Endothelial cell of umbilical vein (primary cell): Measurements from ENCODE around the gene FCGR3A. TPM values are rescaled to one million over a fixed set of nuclear protein-coding genes. Genes with fewer than 3 reads are reported as not detected.
"Not testable (repeated sequence)": the region's sequence is repeated elsewhere in the genome, so short reads cannot be mapped to it uniquely, and the experiment has no call there.

Experiments used
- BruUV-seq: library from RNA; stranded (reverse); fragments of 400-500 nt; replicated peaks from 2 replicates; lab custom pipeline; 2021; lab: Mats Ljungman, UMichigan
- CTCF ChIA-PET: fragments of 300-600, 350-600 bp; sonication (Branson Sonifier 250); formaldehyde crosslinking; loops from one replicate; lab custom pipeline; 2021; ENCODE audit warnings: antibody characterized with exemption, inconsistent platforms; lab: Charles Lee
- POLR2A ChIA-PET: fragments of 300-600, 350-600 bp; sonication (Branson Sonifier 250); formaldehyde crosslinking; loops from one replicate; lab custom pipeline; 2021; ENCODE audit warnings: antibody characterized with exemption, inconsistent platforms; lab: Charles Lee
- DNase-seq: peaks from one replicate; pipeline ENCODE4 v3.0.0-alpha.2; 2011; ENCODE audit warnings: low read depth, low spot score
- FAIRE-seq: peaks from 2 replicates; lab custom pipeline; 2011; peaks lifted over from hg19 to GRCh38; lab: Jason Lieb, UNC
- H2AFZ ChIP-seq: 2 replicates; pipeline ENCODE4 v1.6.0; 2012; ENCODE audit warnings: low read depth, low read length, control low read depth, inconsistent platforms
- H3K27ac ChIP-seq: 2 replicates; pipeline ENCODE4 v1.5.1; 2011; ENCODE audit warnings: low read depth, mild to moderate bottlenecking, control low read depth, low read length, moderate library complexity; ENCODE audit not compliant: insufficient read depth
- H3K27me3 ChIP-seq, 2 experiments: 2 replicates each; pipeline versions ENCODE4 v1.6.0 to v1.6.1; 2011; ENCODE audit warnings: low read length in 2 of 2, mixed read lengths in 1 of 2; ENCODE audit not compliant: control insufficient read depth in 2 of 2, insufficient read depth in 2 of 2
- H3K36me3 ChIP-seq, 2 experiments: 2 replicates in 1 of 2; 3 replicates in 1 of 2; pipeline ENCODE4 v1.5.1; 2011; ENCODE audit warnings: low read length in 2 of 2, mild to moderate bottlenecking in 1 of 2, moderate library complexity in 1 of 2; ENCODE audit not compliant: control insufficient read depth in 2 of 2, insufficient read depth in 2 of 2; ENCODE audit errors: extremely low read depth in 1 of 2
- H3K4me1 ChIP-seq: 3 replicates; pipeline ENCODE4 v1.5.1; 2011; ENCODE audit warnings: mild to moderate bottlenecking, low read length; ENCODE audit not compliant: control insufficient read depth, insufficient read depth; ENCODE audit errors: extremely low read depth
- H3K4me2 ChIP-seq: 2 replicates; pipeline ENCODE4 v1.6.1; 2011; ENCODE audit warnings: low read length, control low read depth, mixed read lengths; ENCODE audit not compliant: insufficient read depth
- H3K4me3 ChIP-seq, 3 experiments: fragments of 200-600 bp in 1 of 3; sonication (generic), shearing (Covaris generic) in 1 of 3; replicated peaks in 1 of 3; 2 replicates each; pipeline ENCODE4 v1.5.1; 2011 to 2016; ENCODE audit warnings: control low read depth in 3 of 3, low read length in 3 of 3, mild to moderate bottlenecking in 2 of 3, inconsistent platforms in 1 of 3, low read depth in 1 of 3, moderate library complexity in 1 of 3; ENCODE audit not compliant: insufficient read depth in 1 of 3
- H3K79me2 ChIP-seq: 2 replicates; pipeline ENCODE4 v1.6.0; 2012; ENCODE audit warnings: low read length, inconsistent platforms; ENCODE audit not compliant: control insufficient read depth, insufficient read depth
- H3K9ac ChIP-seq: replicated peaks from 2 replicates; pipeline ENCODE3; 2011; ENCODE audit warnings: low read length, control low read depth; ENCODE audit not compliant: insufficient read depth; ENCODE audit errors: extremely low read depth
- H3K9me1 ChIP-seq: replicated peaks from 3 replicates; pipeline ENCODE4 v1.6.0; 2011; ENCODE audit warnings: mild to moderate bottlenecking, low read length; ENCODE audit not compliant: control insufficient read depth, insufficient read depth; ENCODE audit errors: extremely low read depth
- H3K9me3 ChIP-seq: replicated peaks from 2 replicates; pipeline ENCODE4 v1.5.1; 2012; ENCODE audit warnings: low read length, inconsistent platforms; ENCODE audit not compliant: control insufficient read depth, insufficient read depth
- H4K20me1 ChIP-seq: replicated peaks from 2 replicates; pipeline ENCODE3; 2011; ENCODE audit warnings: mild to moderate bottlenecking, low read length; ENCODE audit not compliant: control insufficient read depth, insufficient read depth; ENCODE audit errors: extremely low read depth
- dilution Hi-C: fragments of 300-500 bp; cut with MboI; formaldehyde crosslinking; loops from one replicate; pipeline ENCODE4 v1.15.0; 2019; ENCODE audit warnings: low sequenced_read_pairs; ENCODE audit not compliant: extremely low pct_ligation_motif_present
- intact Hi-C: fragments of 100-400 bp; cut with micrococcal nuclease; formaldehyde crosslinking; loops from one replicate; pipeline ENCODE4 v1.10.0; 2022
- polyA plus RNA-seq, 4 experiments: library from polyadenylated mRNA; depleted of rRNA in 3 of 4; stranded (reverse) in 3 of 4; unstranded in 1 of 4; fragments of >200 nt; gene quantifications; 2 replicates each; pipeline versions ENCODE4 v1.2.1 to v1.2.3, GENCODE V29; 2011 to 2012; ENCODE audit warnings: missing spikeins in 1 of 4
- total RNA-seq: library from RNA; stranded (reverse); gene quantifications from 2 replicates; pipeline ENCODE4 v1.2.3, GENCODE V29; 2021

The FCGR3A gene
- total and polyA plus RNA-seq, 2 donors (not counting 3 experiments of a cell fraction or from before 2014, with no cell fraction given): not detected

DNA sequence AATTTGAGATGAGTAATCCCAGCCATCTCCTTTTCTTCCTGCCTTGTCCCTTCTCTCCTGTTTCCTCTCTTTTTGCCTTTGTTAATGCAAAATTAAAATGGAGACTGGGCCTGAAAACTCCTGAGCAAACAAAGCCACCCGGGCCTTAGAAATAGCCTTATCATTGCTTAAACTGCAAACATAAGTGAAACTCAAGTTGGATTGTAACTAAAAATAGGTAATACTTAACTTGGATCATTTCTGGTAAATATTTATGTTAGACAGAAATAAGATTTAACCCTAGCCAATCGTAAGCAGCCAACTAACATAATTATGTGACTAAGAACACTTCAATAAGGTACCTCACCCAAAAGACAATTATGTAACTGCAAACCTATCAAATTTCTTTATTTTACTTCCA lies 46.0 kb upstream of the FCGR3A start:
- dilution Hi-C loops, POLR2A ChIA-PET, H3K4me2 ChIP-seq, H2AFZ ChIP-seq, H3K9me1 ChIP-seq, DNase-seq, H3K79me2 ChIP-seq, CTCF ChIA-PET, H3K9me3 ChIP-seq, H3K4me3 ChIP-seq, H3K4me1 ChIP-seq, BruUV-seq, intact Hi-C loops, H3K27ac ChIP-seq, H3K9ac ChIP-seq, FAIRE-seq, H3K36me3 ChIP-seq, H4K20me1 ChIP-seq, H3K27me3 ChIP-seq: not testable (repeated sequence)

GRCh38 chr1:161595173-161595572 lies 45.6 kb upstream of the FCGR3A start:
- BruUV-seq, H3K4me2 ChIP-seq: not testable (repeated sequence)

DNA sequence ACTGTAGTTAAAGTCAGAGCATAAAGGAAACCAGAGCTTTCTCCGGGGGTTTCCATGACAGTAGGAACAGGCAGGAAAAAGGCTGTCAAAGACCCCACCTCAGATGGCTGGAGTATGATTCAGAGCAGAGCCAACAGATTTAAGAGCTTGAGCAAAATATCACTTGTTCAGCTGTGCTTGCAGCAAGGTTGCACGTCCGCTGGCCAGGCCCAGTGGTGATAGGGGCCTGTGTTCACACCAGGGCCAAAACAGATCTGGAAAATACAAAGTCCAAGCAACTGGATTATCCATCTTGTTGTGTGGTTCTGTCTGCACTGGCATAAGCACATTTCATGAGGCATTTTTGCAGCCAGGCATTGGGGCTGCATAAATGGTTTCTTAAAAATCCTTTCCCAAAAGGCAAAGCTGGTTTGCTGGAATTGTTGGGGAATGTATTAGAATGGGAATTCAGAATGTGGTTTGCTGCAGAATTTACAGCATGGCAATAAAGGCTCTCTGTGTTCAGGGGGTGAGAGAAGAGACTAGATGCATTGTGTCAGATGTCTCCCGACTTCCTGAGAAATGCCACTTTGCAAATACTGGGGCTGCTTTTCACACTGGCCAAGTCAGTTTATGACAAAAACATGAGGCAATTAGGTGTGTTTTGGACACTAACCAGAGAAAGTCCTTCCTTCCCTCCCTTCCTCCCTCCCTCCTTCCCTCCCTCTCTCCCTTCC lies 44.8 kb upstream of the FCGR3A start:
- H3K79me2 ChIP-seq, H3K27ac ChIP-seq, H2AFZ ChIP-seq, H3K9me3 ChIP-seq, intact Hi-C loops, H4K20me1 ChIP-seq, H3K36me3 ChIP-seq, dilution Hi-C loops, BruUV-seq, H3K4me3 ChIP-seq, H3K27me3 ChIP-seq, H3K4me2 ChIP-seq, H3K9ac ChIP-seq, DNase-seq, FAIRE-seq, H3K9me1 ChIP-seq, CTCF ChIA-PET, POLR2A ChIA-PET, H3K4me1 ChIP-seq: not testable (repeated sequence)

More at GRCh38 chr1:161595173-161595572, 45.6 kb upstream of the FCGR3A start:
- H3K9me3 ChIP-seq, H3K36me3 ChIP-seq, H4K20me1 ChIP-seq, H3K79me2 ChIP-seq, POLR2A ChIA-PET, H3K4me3 ChIP-seq, H3K9me1 ChIP-seq, H3K9ac ChIP-seq, H3K27me3 ChIP-seq, CTCF ChIA-PET, H3K27ac ChIP-seq, H3K4me1 ChIP-seq, intact Hi-C loops, DNase-seq, FAIRE-seq, H2AFZ ChIP-seq, dilution Hi-C loops: not testable (repeated sequence)

DNA sequence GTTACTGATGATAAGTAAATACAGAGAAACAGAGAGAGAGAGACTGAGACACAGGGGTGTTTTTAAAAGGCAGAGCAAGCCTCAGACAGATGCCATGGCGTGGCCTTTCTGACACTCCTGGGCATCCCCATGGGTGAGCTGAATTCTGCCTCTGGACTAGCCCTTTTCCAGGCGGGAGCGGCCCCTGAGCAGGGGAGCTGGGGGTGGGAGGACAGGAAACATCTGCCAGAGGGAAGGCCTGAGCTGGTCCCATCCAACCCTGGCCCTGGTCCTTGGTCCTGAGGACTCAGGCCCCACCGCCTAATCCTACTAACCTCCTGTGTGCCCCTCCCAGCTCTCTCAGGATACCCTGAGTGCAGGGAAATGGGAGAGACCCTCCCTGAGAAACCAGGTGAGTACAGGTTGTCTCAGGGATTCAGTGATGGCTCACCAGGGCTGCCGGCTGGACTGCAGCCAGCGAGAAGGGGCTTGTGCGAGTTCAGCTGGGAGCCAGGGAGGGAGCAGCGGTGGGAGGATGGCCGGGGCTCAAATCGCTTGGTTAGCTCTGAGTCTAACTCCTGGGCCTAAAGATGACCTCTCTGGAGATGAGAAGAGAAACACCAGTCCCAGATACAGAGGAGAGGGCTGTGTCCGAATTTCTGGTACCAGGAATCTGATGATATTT lies 43.6 kb upstream of the FCGR3A start:
- H3K4me2 ChIP-seq, FAIRE-seq, H3K27ac ChIP-seq, intact Hi-C loops, POLR2A ChIA-PET, H3K9ac ChIP-seq, BruUV-seq, H3K36me3 ChIP-seq, H3K27me3 ChIP-seq, H3K4me3 ChIP-seq, dilution Hi-C loops, H3K4me1 ChIP-seq, DNase-seq, H2AFZ ChIP-seq, H4K20me1 ChIP-seq, H3K79me2 ChIP-seq, CTCF ChIA-PET, H3K9me3 ChIP-seq, H3K9me1 ChIP-seq: not testable (repeated sequence)
